Right hindlimb (tissue), 1 donor: Measurements from ENCODE around the gene KCNIP1.

Experiments
- DNase-seq: peaks from one replicate; pipeline ENCODE4 v3.0.0-alpha.2; 2018

KCNIP1 gene

DNA sequence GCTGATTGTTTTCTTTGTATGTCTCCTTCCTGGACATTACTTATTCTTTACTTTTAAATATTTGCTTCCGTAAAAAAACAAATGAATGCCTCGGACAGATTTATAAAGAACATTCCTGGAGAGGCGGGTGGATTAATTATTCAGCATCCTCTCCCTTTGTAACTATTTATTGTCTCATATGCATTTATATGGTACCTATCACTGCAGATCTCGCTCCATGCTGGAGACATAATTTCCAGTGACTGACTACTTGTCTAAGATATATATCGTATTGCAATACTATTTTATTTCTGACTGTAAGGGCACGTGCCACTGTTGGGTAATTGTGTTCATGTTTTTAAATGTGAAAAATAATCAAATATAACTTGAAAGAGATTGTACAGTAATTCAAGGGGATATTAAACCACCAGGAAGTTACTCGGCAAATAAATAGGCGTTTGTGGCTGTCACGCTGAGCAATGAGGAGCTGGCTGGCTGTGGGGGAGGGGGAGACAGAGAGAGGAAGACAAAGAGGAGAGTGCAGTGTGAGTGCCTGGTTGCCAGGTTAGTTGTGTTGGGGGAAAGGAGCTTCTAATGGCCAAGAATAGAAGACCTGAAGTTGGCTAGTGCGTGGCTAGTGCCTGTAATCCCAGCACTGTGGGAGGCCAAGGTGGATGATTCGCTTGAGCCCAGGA lies 147.9 kb downstream of the KCNIP1 start:
- no peak for DNase-seq

DNA sequence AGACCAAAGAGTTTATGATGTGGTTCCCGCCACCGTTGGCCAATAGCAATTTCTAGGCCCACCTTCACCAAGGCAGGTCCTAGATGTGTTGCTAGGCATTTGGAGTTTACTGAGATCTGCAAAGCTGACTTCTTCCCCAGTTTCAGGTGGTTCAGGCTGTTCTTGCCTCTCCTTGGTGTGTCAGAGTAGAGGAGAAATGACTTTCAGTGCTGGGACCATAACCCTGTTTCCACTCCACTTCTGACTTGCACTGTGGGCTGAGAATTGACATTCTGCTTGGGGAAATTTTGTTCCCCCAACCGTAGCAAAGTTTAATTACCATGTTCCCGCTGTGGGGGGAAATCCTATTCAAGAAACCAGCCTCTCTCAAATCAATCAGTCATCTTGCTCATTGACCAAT lies 151.7 kb downstream of the KCNIP1 start:
- DNase-seq, result no peak

DNA sequence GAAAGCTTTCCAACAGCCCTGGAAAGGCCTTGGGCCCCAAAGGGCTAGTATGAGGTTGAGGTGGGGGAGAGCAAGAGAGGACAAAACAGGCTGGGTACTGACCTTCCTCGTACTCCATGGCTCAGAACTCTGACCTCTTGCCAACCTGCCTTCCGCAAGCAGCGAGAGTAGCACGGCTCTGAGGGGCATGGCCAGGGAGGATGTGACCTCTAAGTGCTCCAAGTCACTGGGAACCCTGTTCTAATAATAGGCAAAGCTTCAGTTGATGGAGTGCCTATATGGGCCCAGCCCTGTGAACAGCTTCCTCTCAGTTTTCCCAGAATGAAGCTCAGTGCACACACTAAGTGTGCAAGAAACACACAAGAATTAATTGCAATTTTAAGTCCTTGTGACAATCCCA lies 152.1 kb downstream of the KCNIP1 start:
- no peak for DNase-seq

DNA sequence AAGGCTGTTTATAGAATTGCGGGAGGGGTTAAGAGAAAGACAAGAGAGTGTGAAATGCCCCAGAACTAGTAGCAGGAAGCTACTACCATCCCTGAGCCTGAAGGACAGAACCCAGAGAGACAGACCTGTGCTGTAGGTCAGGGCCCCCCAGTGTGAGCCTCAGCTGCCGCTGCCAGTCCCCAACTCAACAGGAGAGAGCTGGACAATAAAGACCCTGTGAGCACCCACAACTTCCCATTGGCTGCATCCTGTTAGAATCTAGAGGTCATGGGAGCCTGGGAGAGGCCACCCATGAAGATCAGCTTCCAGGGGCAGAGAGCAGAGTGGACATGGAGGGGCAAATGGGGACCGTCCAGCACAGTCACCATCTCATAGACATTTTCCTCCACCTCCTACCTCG lies 152.5 kb downstream of the KCNIP1 start:
- DNase-seq, result no peak

DNA sequence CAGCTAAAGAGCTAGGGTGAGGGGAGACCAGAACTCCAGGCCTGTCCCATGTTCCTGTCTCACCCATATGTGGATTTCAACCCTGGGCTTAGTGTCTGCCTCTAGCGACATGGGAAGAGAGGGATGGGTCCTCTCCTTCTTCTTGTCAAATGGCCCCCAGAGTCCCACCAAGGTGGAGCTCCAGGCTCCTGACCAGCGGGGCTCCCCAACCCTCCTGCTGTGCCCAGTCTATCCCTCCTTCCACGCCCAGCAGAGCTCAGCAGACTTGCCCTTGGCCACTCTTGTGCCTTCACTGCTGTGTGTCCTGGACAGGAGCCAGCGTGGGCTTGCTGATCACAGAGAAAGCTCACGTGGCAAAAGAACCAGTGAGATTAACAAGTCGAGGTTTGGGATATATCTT lies 156.7 kb downstream of the KCNIP1 start:
- DNase-seq, result no peak

DNA sequence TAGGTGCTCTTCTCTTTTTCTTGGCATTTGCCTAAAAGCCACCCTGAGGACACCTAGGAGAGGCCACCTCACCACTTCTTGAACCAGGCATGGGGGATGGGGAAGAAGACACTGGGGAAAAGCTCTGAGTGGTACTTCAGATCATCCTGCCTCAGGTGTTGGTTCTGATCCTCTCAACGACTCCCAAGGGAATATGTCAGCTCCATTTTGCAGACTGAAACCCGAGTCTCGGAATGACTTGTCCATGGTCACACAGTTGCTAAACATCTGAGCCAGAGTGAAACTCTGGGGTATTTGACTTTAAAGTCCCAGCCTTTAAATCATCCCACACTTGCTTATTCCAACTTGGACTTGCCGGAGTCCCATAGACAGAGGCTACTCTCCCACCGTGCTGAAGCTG lies 159.1 kb downstream of the KCNIP1 start:
- no peak for DNase-seq

DNA sequence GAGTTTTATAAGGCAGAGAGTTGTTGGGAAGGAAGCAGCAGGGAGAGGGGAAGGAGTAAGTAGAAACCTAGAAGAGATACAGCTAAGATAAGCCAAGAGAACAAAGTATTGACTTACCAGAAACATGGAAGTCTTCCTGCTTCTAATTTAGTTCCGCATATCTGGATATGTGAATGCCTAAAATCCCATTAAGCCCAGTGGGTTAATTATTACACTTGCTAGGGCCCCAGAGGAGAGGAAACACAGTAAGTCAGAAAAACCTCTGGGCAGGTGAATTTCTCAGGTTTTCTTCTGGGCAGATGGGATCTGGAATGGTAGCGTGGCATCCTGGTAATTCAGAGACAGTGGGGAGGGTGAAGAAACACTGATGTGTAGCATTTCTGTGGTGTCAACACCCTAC lies 175.0 kb downstream of the KCNIP1 start:
- no peak for DNase-seq

DNA sequence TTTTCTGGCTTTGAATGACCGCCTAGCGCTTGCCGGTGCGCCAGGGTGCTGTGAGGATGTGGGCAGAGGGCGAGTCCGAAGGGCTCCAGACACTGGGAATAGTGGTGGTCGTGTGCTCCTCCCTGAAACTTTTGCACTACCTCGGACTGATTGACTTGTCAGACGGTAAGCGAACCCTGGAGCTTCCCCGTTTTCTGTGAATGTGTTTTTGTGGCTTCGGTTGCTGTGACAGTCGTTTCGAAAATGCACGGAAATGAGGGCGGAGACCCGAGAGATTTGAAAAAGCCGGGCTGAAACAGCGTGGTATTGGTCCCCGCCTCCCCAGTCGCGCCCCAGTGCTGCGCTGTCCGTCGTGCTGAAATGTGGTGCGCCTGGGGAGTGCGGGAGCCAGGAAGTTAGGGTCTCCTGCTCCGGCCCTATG lies 177.2 kb downstream of the KCNIP1 start:
- peak; percentile 69 for DNase-seq

DNA sequence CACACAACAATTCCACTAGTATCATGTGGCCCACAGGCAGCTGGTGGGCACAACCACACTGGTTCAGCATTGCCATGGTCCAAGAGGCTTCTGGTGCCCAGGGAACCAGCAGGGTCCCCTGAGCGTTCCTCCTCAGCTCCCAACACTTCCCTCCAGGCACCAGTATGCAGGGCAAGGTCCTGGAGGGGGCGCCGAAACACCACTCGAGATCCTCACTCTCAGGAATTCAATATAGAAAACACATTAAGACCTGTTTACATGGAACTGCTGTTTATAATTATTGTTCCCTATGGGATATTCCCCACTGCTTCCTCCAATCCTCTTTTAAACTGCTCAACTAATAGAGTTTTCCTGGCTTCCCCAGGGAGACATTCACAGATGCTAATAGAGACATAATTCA lies 187.8 kb downstream of the KCNIP1 start:
- no peak for DNase-seq

DNA sequence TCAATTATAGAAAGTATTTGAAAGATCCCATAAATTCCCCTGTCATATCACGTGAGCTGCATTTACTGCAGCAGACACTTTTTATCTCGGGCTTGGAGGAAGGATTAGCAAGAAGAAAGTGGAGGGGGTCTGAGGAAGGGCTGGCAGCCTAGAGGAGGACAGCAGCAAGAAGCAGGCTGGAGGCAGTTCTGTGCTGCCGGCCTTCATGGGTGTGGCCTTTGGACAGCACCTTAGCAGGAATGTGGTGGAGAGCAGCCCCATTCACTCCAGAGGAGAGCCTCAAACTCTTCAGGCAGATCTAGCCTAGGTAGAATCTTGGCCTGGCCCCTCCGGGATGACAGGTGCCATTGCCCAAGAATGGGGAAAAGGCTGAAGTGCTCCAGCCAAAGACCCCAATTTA lies 189.9 kb downstream of the KCNIP1 start:
- DNase-seq, result no peak

DNA sequence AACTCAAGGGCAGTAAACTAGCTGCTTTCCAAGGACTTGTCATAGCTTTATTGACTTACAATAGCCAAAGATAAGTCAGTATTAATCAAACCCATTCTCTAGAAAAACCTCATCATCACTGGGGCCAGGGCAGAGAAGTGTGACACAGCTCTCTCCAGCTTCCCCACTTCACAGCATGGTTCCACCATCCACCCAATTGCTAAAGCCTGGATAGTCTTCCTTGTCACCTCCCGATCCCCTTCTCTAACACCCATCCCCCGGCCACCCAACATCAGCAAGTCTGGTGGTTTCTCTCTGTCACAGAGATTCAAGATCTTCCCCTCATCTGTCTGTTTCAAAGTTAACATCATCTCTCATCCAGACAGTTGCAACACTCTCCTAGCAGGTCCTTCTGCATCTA lies 191.1 kb downstream of the KCNIP1 start:
- DNase-seq, result no peak

DNA sequence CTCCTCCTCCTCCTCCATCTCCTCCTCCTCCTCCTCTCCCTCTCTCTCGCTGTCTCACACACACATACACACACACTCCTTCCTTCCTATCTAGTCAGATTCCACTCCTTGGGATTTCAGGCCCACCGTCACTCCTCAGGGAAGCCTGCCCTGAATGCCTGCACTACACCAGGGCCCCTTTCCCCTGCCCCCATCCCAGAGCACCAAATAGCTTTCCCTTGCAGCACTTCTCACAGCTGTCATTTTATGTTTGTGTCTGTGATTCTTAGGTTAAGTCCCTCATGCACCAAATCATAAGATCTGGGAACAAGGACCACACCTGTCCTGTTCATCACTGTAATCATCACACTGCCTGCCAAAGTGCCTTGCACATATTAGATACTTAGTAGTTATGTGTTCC lies 193.2 kb downstream of the KCNIP1 start:
- DNase-seq, result no peak

DNA sequence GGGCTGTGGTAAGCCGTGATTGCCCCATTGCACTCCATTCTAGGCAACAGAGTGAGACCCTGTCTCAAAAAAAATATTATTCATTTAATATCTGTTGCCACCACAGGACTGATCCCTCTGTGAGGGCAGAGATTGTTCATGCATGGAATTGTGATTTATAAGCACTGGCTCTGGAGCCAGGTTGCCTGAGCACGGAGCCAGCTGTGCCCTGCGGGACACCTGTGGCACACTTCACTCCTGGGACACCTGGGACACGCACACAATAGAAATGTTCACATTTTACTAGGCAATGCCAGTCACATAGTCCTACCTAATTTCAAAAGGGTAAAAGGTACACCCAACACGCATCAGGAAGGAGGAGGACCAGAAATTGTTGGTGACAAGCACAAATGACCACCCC lies 196.7 kb downstream of the KCNIP1 start:
- no peak for DNase-seq

DNA sequence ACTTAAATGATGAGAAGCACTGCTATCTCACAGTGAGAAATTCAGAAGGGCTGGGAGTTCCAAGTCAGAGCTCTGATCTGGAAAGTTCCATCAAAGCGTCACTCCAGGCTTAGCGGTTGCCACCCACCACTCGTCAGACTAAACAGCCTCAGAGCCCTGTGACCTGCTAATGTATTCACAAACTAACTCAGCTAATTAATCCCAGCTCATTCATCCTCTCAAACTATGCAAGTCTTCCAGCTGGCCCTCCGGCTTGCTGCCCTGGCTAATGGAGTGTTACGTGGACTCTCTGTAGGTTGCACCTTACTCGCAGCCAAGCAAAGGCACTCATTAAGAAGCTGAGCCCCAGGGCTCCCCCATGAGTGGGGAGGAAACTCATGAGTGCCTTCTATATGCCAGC lies 197.5 kb downstream of the KCNIP1 start:
- no peak for DNase-seq

DNA sequence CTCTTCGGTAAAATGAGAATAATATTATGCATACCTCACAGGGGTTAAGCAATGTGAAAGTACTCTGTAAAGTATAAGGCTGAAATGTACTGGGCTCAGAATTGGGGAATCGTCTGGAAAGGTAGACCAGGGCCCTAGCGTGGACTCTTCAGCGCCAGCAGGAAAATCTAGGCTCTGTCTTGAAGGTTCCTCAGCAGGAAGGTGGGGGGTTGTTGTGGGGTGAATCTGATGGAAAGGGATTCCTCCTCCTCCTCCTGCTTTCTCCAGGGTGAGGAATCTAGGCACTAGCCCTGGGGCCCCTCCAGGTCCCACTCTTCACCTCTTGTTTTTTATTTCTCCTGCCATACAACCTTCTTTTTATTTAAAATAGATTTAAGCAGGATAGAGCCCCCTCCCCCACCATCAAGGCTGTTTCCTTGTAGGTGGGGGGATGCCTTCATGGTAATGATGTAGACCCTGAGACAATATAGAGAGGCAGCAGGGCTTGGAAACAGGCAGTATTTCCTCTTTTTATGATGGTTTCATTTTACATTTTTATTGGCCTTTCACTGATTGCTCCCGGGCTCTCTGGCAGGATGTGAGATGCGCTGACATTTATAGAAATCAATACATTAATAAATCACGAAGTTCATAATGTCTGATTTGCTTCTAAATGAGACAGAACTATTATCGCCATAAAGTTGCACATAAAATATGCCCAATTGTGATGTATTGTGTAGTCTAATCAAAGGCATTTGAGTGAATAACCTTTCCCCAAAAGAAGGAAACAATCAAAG lies 200.8 kb downstream of the KCNIP1 start:
- DNase-seq, result no peak

DNA sequence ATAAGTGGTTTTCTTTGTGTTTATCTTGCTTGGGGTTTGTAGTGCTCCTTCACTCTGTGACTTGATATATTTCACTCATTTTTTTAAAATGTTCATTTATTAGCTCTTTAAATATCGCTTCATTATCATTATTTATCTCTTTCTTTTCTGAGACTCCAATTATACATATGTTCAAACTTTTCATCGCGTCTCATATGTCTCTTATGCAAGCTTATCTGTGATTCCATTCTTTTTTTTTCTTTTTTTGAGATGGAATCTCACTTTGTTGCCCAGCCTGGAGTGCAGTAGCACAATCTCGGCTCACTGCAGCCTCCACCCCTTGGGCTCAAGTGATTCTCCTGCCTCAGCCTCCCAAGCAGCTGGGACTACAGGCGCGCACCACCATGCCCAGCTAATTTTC lies 205.8 kb downstream of the KCNIP1 start:
- DNase-seq, result no peak

DNA sequence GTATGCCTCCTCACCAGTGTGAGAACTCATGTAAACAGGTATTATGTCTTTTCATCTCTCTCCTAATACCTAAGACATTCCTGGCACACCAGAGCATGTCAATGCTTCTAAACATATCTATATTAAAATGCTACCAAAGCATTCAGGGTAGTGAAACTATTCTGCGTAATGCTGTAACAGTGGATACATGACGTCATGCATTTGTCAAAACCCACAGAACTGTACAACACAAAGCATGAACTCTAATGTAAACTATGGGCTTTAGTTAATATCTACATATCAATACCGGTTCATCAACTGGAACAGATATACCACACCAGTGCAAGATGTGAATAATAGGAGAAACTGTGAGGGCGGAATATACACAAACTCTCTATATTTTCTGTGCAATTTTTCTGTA lies 207.5 kb downstream of the KCNIP1 start:
- no peak for DNase-seq

DNA sequence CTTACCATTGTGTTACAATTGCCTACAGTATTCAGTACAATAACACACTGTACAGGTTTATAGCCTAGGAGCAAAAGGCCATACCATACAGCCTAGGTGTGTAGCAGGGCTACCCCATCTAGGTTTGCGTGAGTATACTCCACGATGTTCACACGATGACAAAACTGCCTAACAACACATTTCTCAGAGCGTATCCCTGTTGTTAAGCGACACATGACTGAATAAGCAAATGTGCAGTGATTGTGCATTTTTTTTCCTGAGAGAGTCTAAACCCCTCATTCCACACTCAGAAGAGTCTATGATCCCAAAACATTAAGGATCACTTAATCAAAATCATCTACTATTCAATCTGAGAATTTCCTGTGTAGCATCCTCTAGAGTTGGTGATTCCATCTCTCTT lies 211.3 kb downstream of the KCNIP1 start:
- no peak for DNase-seq

DNA sequence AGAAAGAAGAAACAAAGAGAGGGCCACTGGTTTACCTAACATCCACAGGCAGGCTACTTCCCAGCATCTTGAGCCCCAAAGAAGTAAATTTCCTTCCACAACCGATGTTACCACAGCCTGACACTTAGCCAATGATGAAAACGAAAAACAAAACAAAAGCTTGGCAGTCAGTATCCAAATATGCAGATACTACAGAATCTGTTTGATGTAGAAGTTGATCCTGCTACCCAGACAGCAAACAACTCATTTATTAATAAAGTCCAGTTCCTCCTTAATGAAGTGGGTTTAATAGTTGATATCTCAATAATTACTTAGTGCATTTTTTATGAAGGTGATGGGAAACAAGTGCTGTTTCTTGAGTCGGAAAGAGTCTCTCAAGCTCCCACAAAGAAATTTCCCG lies 212.6 kb downstream of the KCNIP1 start:
- DNase-seq, result no peak

DNA sequence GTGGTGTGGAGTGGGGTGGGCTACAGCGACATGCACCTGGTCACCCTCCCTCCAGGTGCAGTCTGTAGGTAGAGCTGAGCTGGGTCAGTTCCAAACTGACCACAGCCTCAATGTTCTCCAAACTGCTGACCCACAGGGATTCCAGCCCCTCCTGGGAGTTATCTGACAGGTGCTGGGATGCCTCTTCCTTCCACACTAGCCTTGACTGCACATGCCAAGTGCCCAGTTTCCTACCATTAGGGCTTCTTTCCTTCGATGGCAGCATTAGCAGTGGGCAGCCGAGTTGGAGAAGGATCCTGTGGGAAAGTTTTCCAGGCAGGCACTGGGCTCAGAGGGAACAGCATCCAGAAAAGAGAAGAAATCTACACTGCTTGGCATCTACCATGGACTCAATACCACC lies 215.7 kb downstream of the KCNIP1 start:
- DNase-seq, result no peak

DNA sequence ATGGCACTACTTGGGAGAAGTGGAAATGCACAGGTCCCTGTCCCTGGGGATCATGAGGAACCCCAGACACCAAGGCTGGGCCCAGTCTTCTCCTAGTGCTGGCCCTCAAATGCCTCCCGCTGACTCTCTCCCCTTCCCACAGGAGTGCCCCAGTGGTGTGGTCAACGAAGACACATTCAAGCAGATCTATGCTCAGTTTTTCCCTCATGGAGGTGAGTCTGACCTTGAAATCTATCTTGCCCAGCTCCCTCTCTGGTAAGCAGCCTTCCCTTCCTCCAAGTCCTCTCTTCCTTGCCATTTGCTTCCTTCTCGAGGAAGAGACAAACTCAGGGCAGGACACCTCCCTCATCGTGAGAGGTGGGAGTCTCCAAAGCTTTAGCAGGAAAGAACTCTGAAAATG lies 216.4 kb downstream of the KCNIP1 start:
- DNase-seq, result no peak

DNA sequence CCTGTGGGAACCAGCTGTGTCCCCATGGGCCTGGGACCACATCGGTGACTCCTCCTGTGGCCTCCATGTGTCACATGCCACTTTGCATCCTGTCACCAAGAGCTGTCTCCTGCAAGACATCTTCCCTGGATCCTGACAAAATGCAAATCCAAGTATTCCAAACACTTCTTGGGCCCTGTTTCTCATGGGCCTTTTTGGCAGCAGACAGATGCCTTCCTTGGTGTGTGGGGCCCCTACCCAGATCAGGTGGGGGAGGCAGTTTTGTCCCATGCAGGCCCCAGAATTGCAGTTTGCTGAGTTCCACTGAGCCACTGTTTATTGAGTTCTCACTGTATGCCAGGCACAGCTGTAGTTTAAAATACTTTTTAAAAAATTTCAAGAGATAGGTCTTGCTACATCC lies 217.2 kb downstream of the KCNIP1 start:
- DNase-seq, result no peak

DNA sequence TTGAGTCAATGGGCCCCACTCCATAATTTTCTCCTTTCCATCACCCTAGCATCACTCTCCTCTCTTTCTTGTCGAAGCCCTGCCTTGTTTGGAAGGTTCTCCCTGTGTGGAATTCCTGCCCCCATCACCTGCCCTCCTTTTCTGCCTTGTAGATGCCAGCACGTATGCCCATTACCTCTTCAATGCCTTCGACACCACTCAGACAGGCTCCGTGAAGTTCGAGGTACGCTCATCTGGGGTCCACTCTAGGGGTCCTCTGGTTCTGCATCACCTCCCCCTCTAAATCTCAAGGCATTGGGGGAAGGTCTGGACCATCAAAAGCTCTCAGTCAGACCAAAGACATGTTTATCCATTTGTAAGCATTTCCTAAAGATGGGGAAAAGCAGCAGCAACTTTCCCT lies 217.9 kb downstream of the KCNIP1 start:
- no peak for DNase-seq

DNA sequence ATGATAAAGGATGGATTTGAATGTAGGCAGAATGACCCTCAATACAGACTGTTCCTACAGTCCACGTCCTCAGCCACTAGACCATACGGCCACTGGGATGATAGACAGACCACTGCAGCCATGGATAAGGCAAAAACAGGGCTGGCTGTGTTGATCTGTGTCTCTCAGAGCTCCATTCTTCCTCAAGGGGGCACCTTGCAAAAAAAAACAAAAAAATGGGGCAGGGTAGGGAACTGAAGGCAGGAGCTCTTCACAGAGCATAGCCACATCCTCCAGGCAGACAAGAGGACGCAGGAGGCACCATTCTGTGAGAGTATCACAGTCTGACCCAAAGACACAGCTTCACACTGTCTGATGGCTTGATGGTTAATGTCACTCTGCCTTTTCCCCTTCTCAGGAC lies 218.5 kb downstream of the KCNIP1 start:
- no peak for DNase-seq

DNA sequence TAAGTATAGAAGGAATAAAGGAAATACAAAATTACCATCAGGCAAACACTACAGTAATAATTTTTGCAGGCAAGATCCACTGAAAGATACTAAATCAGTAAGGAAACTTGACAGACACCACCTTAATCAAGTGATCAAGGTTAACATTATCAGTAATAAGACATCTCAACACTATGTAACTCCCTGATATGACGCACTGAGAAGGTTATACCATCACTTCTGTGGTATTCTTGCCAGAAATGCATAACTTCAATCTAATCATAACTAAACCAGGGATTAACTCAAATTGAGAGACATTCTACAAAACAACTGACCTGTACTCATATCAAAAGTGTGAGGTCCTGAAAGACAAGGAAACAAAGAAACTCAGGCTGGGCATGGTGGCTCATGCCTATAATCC lies 227.2 kb downstream of the KCNIP1 start:
- DNase-seq, result no peak
